ENCODE results near the gene STX16.

STX16 gene

GRCh38 chr20:58682656-58683531 lies 31.8 kb downstream of the STX16 start:
- peaks cover 3% of the 10 kb centered on the region; the same call in 1 of the 2 replicates for H3K36me3 ChIP-seq
- TF ChIP-seq CTCF (IDR thresholded peaks at IDR 0.05; ENCODE audit: low read depth, low read length): no peak
- no peaks in the 10 kb centered on the region for H3K27me3 ChIP-seq (ENCODE audit: insufficient read depth, low read depth, severe bottlenecking)
- no peak for DNase-seq
- no peaks in the 10 kb centered on the region for H3K9me3 ChIP-seq (ENCODE audit: severe bottlenecking)
- no peak overlapping the region for H3K4me3 ChIP-seq (ENCODE audit: low read depth, low read length)
- H3K27ac ChIP-seq: no peak overlapping the region

- H3K27ac ChIP-seq: no peak overlapping the region
- no peaks in the 10 kb centered on the region for H3K9me3 ChIP-seq (ENCODE audit: severe bottlenecking)
- peaks cover 3% of the 10 kb centered on the region; the same call in 1 of the 2 replicates for H3K36me3 ChIP-seq
- no peak for TF ChIP-seq CTCF (IDR thresholded peaks at IDR 0.05; ENCODE audit: low read depth, low read length)
- no peak overlapping the region for H3K4me3 ChIP-seq (ENCODE audit: low read depth, low read length)
- H3K27me3 ChIP-seq (ENCODE audit: insufficient read depth, low read depth, severe bottlenecking): no peaks in the 10 kb centered on the region
- DNase-seq: no peak
These were observed 33.2 kb downstream of the STX16 start for GRCh38 chr20:58684291-58684690.

GRCh38 chr20:58685988-58686387 lies 34.9 kb downstream of the STX16 start:
- no peak for TF ChIP-seq CTCF (IDR thresholded peaks at IDR 0.05; ENCODE audit: low read depth, low read length)
- H3K9me3 ChIP-seq (ENCODE audit: severe bottlenecking): no peaks in the 10 kb centered on the region
- H3K27ac ChIP-seq: no peak overlapping the region
- H3K4me3 ChIP-seq (ENCODE audit: low read depth, low read length): no peak overlapping the region
- no peaks in the 10 kb centered on the region for H3K36me3 ChIP-seq
- DNase-seq: no peak
- no peaks in the 10 kb centered on the region for H3K27me3 ChIP-seq (ENCODE audit: insufficient read depth, low read depth, severe bottlenecking)

- no peaks in the 10 kb centered on the region for H3K36me3 ChIP-seq
- H3K4me3 ChIP-seq (ENCODE audit: low read depth, low read length): no peak overlapping the region
- no peak for TF ChIP-seq CTCF (IDR thresholded peaks at IDR 0.05; ENCODE audit: low read depth, low read length)
- H3K27me3 ChIP-seq (ENCODE audit: insufficient read depth, low read depth, severe bottlenecking): no peaks in the 10 kb centered on the region
- no peaks in the 10 kb centered on the region for H3K9me3 ChIP-seq (ENCODE audit: severe bottlenecking)
- DNase-seq: no peak
- H3K27ac ChIP-seq: no peak overlapping the region
These were observed 37.3 kb downstream of the STX16 start for GRCh38 chr20:58688414-58688813.

- H3K27me3 ChIP-seq (ENCODE audit: insufficient read depth, low read depth, severe bottlenecking): no peaks in the 10 kb centered on the region
- no peaks in the 10 kb centered on the region for H3K36me3 ChIP-seq
- DNase-seq: no peak
- no peak overlapping the region for H3K27ac ChIP-seq
- TF ChIP-seq CTCF (IDR thresholded peaks at IDR 0.05; ENCODE audit: low read depth, low read length): no peak
- no peaks in the 10 kb centered on the region for H3K9me3 ChIP-seq (ENCODE audit: severe bottlenecking)
- no peak overlapping the region for H3K4me3 ChIP-seq (ENCODE audit: low read depth, low read length)
These were observed 37.8 kb downstream of the STX16 start for GRCh38 chr20:58688840-58689239.

All from WERI-Rb-1 (cell line).